Measurements from ENCODE around the gene KCNIP4. TPM values are rescaled to one million over a fixed set of nuclear protein-coding genes. Genes with fewer than 3 reads are reported as not detected.

The KCNIP4 gene
- total and polyA plus RNA-seq, 2 donors (not counting 3 experiments of a cell fraction or from before 2014, with no cell fraction given), result not detected

GRCh38 chr4:21678711-21679110 lies 269.9 kb downstream of the KCNIP4 start:
- no peaks in the 10 kb centered on the region for H3K9me1 ChIP-seq (replicated peaks; ENCODE audit: control insufficient read depth, extremely low read depth, insufficient read depth, low read length)
- ChIA-PET CTCF (no interaction called here), POLR2A (no interaction called here)
- no peak overlapping the region for H3K9ac ChIP-seq (replicated peaks; ENCODE audit: extremely low read depth, insufficient read depth, low read length)
- H2AFZ ChIP-seq (ENCODE audit: low read depth, low read length), result no peak overlapping the region
- TF ChIP-seq MYC (IDR thresholded peaks at IDR 0.05; ENCODE audit: low read depth, low read length) (no peak), POLR2AphosphoS5 (IDR thresholded peaks at IDR 0.05; ENCODE audit: insufficient read depth, low read depth, low read length) (no peak), CTCF (IDR thresholded peaks at IDR 0.05; ENCODE audit: extremely low read depth in 1 of 2, insufficient read depth in 1 of 2, low read depth in 1 of 2, low read length in 2 of 2) (no peak), FOS (IDR thresholded peaks at IDR 0.05; ENCODE audit: borderline replicate concordance, insufficient read depth, low read length) (no peak), POLR2A (IDR thresholded peaks at IDR 0.05; ENCODE audit: low read depth, low read length) (no peak), GATA2 (IDR thresholded peaks at IDR 0.05; ENCODE audit: insufficient read depth, insufficient read length, low read depth, low read length) (no peak), JUN (IDR thresholded peaks at IDR 0.05; ENCODE audit: borderline replicate concordance, insufficient read depth, insufficient read length, low read depth) (no peak), EZH2 (IDR thresholded peaks at IDR 0.05; ENCODE audit: borderline replicate concordance, low read depth, low read length, severe bottlenecking) (no peak)
- TF ChIP-seq, protein P1, sequence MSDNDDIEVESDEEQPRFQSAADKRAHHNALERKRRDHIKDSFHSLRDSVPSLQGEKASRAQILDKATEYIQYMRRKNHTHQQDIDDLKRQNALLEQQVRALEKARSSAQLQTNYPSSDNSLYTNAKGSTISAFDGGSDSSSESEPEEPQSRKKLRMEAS (IDR thresholded peaks at IDR 0.05; ENCODE audit: insufficient read depth, insufficient read length), result no peak
- H4K20me1 ChIP-seq (replicated peaks; ENCODE audit: control insufficient read depth, extremely low read depth, insufficient read depth, low read length), result no peaks in the 10 kb centered on the region
- no peaks in the 10 kb centered on the region for H3K79me2 ChIP-seq (ENCODE audit: control insufficient read depth, insufficient read depth, low read length)
- H3K36me3 ChIP-seq (ENCODE audit: control insufficient read depth in 2 of 2, extremely low read depth in 1 of 2, insufficient read depth in 2 of 2, low read length in 2 of 2), result no peaks in the 10 kb centered on the region
- no peak overlapping the region for H3K4me2 ChIP-seq (ENCODE audit: insufficient read depth, low read length)
- no peak overlapping the region for H3K27ac ChIP-seq (ENCODE audit: insufficient read depth, low read depth, low read length)
- no peaks in the 10 kb centered on the region for H3K4me1 ChIP-seq (ENCODE audit: control insufficient read depth, extremely low read depth, insufficient read depth, low read length)
- no peaks in the 10 kb centered on the region for H3K27me3 ChIP-seq (ENCODE audit: control insufficient read depth in 2 of 2, insufficient read depth in 2 of 2, low read length in 2 of 2)
- BruUV-seq (replicated peaks), result no TSS peak
- H3K4me3 ChIP-seq (replicated peaks in 1 of 3; ENCODE audit: insufficient read depth in 1 of 3, low read depth in 1 of 3, low read length in 3 of 3), result no peak overlapping the region
- no peaks in the 10 kb centered on the region for H3K9me3 ChIP-seq (replicated peaks; ENCODE audit: control insufficient read depth, insufficient read depth, low read length)
- dilution Hi-C loops (cut with MboI; ENCODE audit: extremely low pct_ligation_motif_present, low sequenced_read_pairs) (no loop called here), intact Hi-C loops (cut with micrococcal nuclease) (no loop called here)
- DNase-seq (ENCODE audit: low read depth, low spot score) (no peak), FAIRE-seq (no peak)

Measured in endothelial cell of umbilical vein (primary cell).